Pulmonary artery endothelial cell (primary cell): ENCODE results near the gene SLC26A8. TPM values are rescaled to one million over a fixed set of nuclear protein-coding genes. Genes with fewer than 3 reads are reported as not detected.

Source experiments
- DNase-seq: peaks from one replicate; pipeline ENCODE4 v3.0.0-alpha.2; 2011; ENCODE audit warnings: low read depth, low spot score
- total RNA-seq: library from RNA; depleted of rRNA; stranded (reverse); fragments of >200 nt; gene quantifications from 2 replicates; pipeline ENCODE4 v1.2.3, GENCODE V29; 2014

SLC26A8 gene, protein sequence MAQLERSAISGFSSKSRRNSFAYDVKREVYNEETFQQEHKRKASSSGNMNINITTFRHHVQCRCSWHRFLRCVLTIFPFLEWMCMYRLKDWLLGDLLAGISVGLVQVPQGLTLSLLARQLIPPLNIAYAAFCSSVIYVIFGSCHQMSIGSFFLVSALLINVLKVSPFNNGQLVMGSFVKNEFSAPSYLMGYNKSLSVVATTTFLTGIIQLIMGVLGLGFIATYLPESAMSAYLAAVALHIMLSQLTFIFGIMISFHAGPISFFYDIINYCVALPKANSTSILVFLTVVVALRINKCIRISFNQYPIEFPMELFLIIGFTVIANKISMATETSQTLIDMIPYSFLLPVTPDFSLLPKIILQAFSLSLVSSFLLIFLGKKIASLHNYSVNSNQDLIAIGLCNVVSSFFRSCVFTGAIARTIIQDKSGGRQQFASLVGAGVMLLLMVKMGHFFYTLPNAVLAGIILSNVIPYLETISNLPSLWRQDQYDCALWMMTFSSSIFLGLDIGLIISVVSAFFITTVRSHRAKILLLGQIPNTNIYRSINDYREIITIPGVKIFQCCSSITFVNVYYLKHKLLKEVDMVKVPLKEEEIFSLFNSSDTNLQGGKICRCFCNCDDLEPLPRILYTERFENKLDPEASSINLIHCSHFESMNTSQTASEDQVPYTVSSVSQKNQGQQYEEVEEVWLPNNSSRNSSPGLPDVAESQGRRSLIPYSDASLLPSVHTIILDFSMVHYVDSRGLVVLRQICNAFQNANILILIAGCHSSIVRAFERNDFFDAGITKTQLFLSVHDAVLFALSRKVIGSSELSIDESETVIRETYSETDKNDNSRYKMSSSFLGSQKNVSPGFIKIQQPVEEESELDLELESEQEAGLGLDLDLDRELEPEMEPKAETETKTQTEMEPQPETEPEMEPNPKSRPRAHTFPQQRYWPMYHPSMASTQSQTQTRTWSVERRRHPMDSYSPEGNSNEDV
- total RNA-seq = under 0.01 TPM in 1 of 2 replicates, not detected in the other

GRCh38 chr6:36023996-36024795, at the start of gene SLC26A8:
SLC26A8 (minus strand) TSS chr6:36024641; CDS start chr6:36019707, 4,934 bp downstream.
- no peak for DNase-seq

- DNase-seq = no peak
Observed at GRCh38 chr6:36073587-36073986, 49.1 kb upstream of the SLC26A8 start.

DNA sequence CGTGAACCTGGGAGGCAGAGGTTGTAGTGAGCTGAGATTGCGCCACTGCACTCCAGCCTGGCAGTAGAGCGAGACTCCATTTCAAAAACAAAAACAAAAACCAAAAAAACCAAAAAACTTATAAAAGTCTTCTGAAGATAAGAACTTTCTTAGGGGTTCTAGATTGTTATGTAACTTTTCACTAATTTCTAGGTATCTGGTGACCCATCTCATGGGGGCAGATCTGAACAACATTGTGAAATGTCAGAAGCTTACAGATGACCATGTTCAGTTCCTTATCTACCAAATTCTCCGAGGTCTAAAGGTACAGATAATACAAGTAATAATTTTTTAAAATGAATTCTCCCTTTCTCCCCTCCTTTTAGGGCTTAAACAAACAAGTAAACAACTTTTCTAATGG, 48.2 kb upstream of the SLC26A8 start:
- no peak for DNase-seq

DNA sequence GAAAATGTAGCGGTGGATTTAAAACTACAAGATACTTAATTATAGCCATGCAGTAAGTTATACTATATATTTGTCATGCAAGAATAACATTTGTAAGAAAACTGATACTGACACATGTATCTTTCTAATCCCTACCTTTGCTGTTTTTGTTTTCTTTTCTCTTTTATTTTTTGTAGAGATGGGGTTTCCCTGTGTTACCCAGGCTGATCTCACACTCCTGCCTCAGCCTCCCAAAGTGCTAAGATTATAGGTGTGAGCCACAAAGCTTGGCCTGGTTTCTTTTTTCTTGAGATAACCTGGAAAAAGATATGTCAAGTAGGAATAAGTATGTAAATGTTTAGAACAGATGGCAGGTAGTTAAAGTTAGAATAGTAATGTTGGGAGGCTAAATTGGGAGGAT, 47.3 kb upstream of the SLC26A8 start:
- DNase-seq = no peak

GRCh38 chr6:36071281-36071680, 46.8 kb upstream of the SLC26A8 start:
- no peak for DNase-seq

DNA sequence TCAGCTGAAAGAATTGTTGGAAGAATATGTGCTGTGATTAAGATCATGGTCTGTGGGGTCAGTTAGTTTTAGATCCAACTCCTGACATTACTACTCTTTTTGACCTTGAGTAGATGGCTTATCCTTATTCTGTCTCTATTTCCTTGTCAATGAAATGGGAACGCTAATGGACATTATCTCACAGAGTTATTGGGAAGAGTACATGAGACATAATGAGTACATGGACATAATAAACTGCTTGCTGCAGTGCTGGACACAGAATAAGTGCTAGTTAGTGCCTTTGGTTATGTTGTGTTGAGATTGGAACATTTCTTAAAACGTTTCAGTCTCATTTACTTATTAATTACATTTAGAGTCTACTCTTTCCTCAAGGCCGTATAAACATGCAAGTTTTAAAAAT, 45.8 kb upstream of the SLC26A8 start:
- DNase-seq = no peak

DNA sequence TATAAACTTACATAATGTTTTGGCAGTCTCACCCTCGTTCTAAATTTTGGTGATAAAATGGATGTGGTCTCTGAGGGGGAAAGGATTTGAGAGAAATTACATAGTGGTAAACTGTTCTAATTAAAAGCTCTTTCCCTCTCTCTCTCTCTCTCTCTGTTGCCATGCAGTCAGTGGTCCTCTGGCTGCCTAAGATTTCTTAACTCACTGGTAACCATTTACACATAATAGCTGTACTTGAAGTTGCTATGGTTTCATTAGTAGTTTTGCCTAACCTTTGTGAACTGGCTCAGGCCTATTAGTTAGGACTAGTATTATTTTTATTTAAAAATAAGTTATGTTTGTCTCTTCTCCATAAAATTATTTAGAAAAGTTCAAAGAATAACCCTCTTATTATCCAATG, 45.1 kb upstream of the SLC26A8 start:
- no peak for DNase-seq

- DNase-seq = no peak
Observed at GRCh38 chr6:36068586-36068985, 44.1 kb upstream of the SLC26A8 start.

DNA sequence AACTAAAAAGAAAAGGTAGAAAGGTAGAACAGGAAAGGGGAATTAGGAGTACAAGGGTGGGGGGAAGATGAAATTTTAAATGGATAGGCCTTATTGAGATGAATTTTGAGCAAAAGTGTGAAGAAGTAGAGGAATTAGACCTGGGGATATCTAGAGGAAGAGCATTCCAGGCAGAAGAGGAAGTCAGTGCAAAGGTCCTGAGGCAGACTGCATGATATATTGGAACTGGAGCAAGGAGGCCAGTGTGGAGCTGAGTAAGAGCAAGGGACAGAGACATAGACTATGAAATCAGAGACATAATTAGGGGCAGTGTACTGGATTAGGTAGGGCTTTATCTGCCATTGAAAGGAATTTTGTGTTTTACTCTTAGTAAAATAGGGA, 43.6 kb upstream of the SLC26A8 start:
- no peak for DNase-seq

DNA sequence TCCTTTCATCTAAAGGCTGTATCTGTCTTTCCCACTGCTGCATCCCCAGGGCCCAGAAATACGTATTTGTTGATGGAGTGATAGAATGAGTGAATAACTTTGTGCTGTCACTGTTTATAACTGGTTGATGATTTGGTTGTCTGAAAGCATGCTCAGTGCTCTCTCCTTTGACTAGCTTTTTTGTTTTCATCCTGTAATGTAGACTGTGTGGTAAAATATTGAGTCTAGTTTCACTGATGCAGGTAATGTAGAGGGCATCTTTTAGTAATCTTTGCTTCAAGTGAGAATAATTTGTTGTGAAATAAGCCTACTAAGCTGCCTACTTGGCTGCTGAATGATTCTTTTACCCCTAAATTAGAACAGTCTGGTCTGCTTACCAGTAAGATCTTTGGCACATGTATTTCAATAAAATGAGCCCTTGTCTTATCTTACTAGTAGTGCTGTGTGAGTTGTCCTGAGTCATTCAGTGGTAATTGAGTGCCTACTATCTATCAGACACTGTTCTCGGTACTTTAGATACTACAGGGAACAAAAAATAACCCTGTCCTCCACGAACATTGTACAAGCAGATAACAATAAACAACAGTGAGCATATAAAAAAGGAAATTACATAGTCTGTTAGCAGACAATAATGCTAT, 43.1 kb upstream of the SLC26A8 start:
- DNase-seq = no peak

GRCh38 chr6:36066817-36067216, 42.4 kb upstream of the SLC26A8 start:
- DNase-seq = no peak

- no peak for DNase-seq
Observed at GRCh38 chr6:36065916-36066315, 41.5 kb upstream of the SLC26A8 start.

DNA sequence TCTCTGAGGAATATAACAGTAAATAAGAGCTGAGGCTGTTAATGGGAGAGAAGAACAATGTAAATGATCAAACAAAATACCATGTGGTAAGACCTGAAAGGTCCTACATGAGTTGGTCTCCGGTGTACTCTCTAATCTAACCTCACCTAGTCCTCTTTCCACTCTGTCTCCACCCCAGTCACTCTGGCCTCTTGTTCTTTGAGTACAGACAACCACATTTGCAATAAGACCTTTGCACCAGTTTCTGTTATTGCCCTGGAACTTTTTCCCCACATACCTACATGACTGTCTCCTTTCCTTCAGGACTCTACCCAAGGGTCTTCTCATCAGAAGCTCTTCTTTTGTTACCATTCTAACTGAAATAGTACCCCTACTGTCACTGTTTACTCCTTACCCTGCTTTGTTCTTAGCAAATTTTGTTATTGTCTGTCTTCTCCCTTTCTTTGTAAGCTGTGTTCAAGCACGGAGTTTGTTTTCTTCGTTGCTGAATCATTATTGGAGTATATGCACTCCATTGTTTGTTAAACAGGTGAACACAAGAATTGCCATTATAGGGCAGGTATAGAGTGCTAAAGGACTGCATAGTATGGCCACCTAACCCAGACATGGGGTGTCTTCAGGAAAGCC, 40.4 kb upstream of the SLC26A8 start:
- no peak for DNase-seq

GRCh38 chr6:36063318-36064060, 39.0 kb upstream of the SLC26A8 start:
- no peak for DNase-seq

DNA sequence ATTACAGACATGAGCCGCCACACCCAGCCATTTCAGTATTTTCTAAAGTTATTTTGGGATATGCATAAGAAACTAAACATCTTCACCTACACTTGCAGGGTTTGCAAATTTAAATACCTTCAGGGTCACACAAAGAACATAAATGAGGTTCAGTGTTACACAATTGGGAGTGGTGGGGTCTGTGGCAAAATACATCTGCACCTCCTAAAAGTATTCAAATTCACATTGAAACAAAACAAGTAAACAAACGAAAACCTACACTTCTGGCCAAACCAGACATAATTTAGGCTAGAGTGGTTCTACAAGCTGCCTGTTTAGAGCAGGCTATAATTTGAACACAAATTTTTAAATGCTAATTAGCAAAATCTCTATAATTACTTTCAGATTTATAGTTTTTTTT, 37.8 kb upstream of the SLC26A8 start:
- no peak for DNase-seq

- DNase-seq = no peak
Observed at GRCh38 chr6:36061236-36061635, 36.8 kb upstream of the SLC26A8 start.

DNA sequence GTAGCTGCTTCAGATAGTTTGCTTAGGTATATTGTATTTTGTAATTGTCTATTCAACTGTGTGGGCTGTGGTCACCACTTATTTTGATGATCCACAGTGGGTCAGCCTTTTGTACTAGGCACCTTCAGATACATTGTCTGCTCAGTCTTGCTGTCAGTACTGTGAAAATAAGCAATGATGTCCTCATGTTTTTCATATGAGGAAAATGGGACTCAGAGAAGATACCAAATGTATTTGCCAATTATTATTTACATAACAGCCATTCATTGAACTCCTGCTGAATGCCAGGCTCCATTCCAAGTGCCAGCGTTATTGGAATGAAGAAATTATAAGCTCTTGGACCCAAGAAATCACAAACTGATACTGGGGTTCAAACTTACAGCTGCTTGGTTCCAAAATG, 31.7 kb upstream of the SLC26A8 start:
- no peak for DNase-seq

DNA sequence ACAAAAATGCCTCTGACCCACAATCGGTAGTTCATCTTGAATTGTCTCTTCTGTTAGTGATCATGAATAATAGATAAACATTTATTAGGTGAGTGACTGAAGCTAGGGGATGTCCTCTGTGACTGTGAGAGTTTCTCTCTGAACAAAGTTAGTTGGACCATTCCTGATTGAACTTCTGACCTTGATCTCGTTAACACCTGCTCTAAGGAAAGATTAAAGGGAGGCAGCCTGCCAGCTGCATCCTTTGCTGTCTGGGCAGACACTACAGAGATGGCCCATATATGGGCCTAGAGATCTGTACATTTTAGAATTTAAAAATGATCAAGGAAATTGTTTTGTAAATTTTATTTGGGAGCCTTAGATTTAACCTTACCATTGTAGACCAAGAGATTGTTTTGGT, 30.5 kb upstream of the SLC26A8 start:
- DNase-seq = no peak

DNA sequence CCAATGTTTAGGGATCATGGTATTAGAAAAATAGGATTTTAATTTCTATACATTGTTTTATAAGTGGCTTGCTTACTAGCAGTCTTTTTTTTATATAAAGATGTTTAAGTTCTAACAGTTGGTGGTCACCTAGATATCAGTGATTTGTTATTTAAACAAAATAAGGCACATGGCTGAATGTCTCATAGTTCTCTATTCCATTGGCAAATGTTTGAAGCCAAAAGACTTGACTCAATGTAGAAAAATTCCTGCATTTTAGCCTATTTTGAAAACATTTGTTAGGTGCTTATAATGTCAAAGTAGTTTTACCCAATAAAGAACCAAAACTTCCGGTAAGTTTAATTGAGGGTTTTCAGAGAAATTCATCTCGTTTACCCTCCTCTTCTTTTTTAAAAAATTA, 30.0 kb upstream of the SLC26A8 start:
- DNase-seq = no peak

GRCh38 chr6:36053878-36054277, 29.4 kb upstream of the SLC26A8 start:
- DNase-seq = no peak
